MM.1S (cell line): ENCODE data around the gene KRT76.

Source experiments
- DNase-seq: peaks from one replicate; pipeline ENCODE4 v3.0.0-alpha.2; 2015
- H2AFZ ChIP-seq: fragments of 300-600 bp; sonication (generic); 2 replicates; pipeline ENCODE4 v1.6.0; 2016; ENCODE audit warnings: antibody characterized with exemption, low read length
- H3F3A ChIP-seq: fragments of 300-600 bp; sonication (generic); 2 replicates; pipeline ENCODE4 v1.6.1; 2016; ENCODE audit warnings: mild to moderate bottlenecking, antibody characterized with exemption, low read length, moderate library complexity, mixed read lengths; ENCODE audit not compliant: insufficient read depth
- H3K27ac ChIP-seq: fragments of 300-600 bp; sonication (generic); 2 replicates; pipeline ENCODE4 v1.5.1; 2016; ENCODE audit warnings: mild to moderate bottlenecking, low read length
- H3K27me3 ChIP-seq: fragments of 300-600 bp; sonication (generic); replicated peaks from 2 replicates; pipeline ENCODE4 v1.6.0; 2016; ENCODE audit warnings: low read length; ENCODE audit not compliant: insufficient read depth
- H3K36me3 ChIP-seq: fragments of 300-600 bp; sonication (generic); replicated peaks from 2 replicates; pipeline ENCODE4 v1.6.1; 2016; ENCODE audit warnings: mild to moderate bottlenecking, low read length, mixed read lengths; ENCODE audit not compliant: insufficient read depth
- H3K4me1 ChIP-seq: fragments of 300-600 bp; sonication (generic); 2 replicates; pipeline ENCODE4 v1.6.1; 2016; ENCODE audit warnings: low read length, mixed read lengths
- H3K4me2 ChIP-seq: fragments of 300-600 bp; sonication (generic); 2 replicates; pipeline ENCODE4 v1.6.0; 2016; ENCODE audit warnings: low read depth, low read length
- H3K4me3 ChIP-seq: fragments of 300-600 bp; sonication (generic); 2 replicates; pipeline ENCODE4 v1.5.1; 2016; ENCODE audit warnings: low read length, mixed read lengths
- H3K79me2 ChIP-seq: fragments of 300-600 bp; sonication (generic); 2 replicates; pipeline ENCODE4 v1.6.1; 2016; ENCODE audit warnings: mixed run types, low read length, mixed read lengths
- H3K9ac ChIP-seq: fragments of 300-600 bp; sonication (generic); 2 replicates; pipeline ENCODE4 v1.6.1; 2016; ENCODE audit warnings: low read length, mixed read lengths
- H3K9me2 ChIP-seq: fragments of 300-600 bp; sonication (generic); replicated peaks from 2 replicates; pipeline ENCODE4 v1.6.1; 2016; ENCODE audit warnings: mild to moderate bottlenecking, low read length, mixed read lengths; ENCODE audit not compliant: insufficient read depth
- H3K9me3 ChIP-seq: fragments of 300-600 bp; sonication (generic); replicated peaks from 2 replicates; pipeline ENCODE4 v1.6.1; 2016; ENCODE audit warnings: mild to moderate bottlenecking, low read length, mixed read lengths; ENCODE audit not compliant: insufficient read depth
- H4K20me1 ChIP-seq: fragments of 300-600 bp; sonication (generic); 2 replicates; pipeline ENCODE4 v1.6.1; 2016; ENCODE audit warnings: mild to moderate bottlenecking, low read length, moderate library complexity, mixed read lengths; ENCODE audit not compliant: insufficient read depth
- EZH2 ChIP-seq: fragments of 300-600 bp; sonication (generic); optimal IDR thresholded peaks from 2 replicates; pipeline ENCODE3; 2017; ENCODE audit warnings: low read depth, mild to moderate bottlenecking, antibody characterized with exemption, low read length, mixed read lengths
- EZH2phosphoT487 ChIP-seq: fragments of 300-600 bp; sonication (generic); IDR thresholded peaks from 2 replicates; pipeline ENCODE4 v1.6.1; 2018; ENCODE audit warnings: antibody characterized with exemption, low read length
- TF ChIP-seq, protein P1 (sequence below): fragments of 300-600 bp; sonication (generic); IDR thresholded peaks from 2 replicates; pipeline ENCODE4 v1.5.1; 2016; ENCODE audit warnings: antibody characterized with exemption, low read length, mixed read lengths

The KRT76 gene

DNA sequence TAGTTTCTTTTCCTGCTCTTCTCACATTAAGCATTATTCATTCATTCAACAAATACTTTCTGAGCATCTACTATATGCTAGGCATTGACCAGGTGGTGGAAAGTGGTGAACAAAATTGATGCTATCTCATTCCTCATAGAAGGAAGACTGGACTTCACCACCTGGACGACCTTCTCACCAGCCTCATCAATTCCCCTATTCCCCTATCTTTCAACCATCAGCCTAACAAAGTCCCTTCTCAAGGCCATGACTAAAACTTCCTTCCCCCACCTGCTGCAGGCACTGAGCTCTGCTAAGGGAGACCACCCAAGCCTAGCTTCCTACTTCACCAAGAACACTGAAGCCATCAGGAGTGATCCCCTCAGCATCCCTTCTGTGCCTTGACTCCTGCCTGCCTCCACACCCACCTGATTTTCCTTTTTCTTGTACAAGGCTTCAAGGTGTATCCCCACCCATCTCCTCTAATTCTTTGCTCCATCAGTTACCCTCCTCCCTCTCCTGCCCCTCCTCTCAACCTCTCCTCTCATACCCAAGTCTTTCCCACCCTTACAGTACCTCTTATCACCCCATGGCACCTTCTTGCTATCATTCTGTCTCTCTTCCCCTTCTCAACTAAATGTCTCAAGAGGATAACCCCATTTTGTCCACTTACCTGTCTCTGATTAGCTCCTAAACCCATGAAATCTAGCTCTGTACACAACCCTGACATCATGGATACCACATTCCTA, 19.5 kb downstream of the KRT76 start:
- H3K4me3 ChIP-seq: no peak overlapping the region
- H3K4me1 ChIP-seq: no peaks in the 10 kb centered on the region
- H3K4me2 ChIP-seq: no peak overlapping the region
- no peaks in the 10 kb centered on the region for H4K20me1 ChIP-seq
- H3K9me2 ChIP-seq: no peaks in the 10 kb centered on the region
- TF ChIP-seq EZH2 (no peak), EZH2phosphoT487 (no peak)
- TF ChIP-seq, protein P1, sequence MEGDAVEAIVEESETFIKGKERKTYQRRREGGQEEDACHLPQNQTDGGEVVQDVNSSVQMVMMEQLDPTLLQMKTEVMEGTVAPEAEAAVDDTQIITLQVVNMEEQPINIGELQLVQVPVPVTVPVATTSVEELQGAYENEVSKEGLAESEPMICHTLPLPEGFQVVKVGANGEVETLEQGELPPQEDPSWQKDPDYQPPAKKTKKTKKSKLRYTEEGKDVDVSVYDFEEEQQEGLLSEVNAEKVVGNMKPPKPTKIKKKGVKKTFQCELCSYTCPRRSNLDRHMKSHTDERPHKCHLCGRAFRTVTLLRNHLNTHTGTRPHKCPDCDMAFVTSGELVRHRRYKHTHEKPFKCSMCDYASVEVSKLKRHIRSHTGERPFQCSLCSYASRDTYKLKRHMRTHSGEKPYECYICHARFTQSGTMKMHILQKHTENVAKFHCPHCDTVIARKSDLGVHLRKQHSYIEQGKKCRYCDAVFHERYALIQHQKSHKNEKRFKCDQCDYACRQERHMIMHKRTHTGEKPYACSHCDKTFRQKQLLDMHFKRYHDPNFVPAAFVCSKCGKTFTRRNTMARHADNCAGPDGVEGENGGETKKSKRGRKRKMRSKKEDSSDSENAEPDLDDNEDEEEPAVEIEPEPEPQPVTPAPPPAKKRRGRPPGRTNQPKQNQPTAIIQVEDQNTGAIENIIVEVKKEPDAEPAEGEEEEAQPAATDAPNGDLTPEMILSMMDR: no peak
- H3K9me3 ChIP-seq: no peaks in the 10 kb centered on the region
- no peak overlapping the region for H3K9ac ChIP-seq
- H2AFZ ChIP-seq: no peak overlapping the region
- no peak overlapping the region for H3K27ac ChIP-seq
- no peak for DNase-seq
- H3K36me3 ChIP-seq: no peaks in the 10 kb centered on the region
- no peaks in the 10 kb centered on the region for H3K79me2 ChIP-seq
- H3F3A ChIP-seq: no peaks in the 10 kb centered on the region
- H3K27me3 ChIP-seq: peaks cover 28% of the 10 kb centered on the region

GRCh38 chr12:52756281-52756960, 20.7 kb downstream of the KRT76 start:
- H3F3A ChIP-seq: no peaks in the 10 kb centered on the region
- no peak overlapping the region for H3K4me3 ChIP-seq
- H3K27ac ChIP-seq: no peak overlapping the region
- no peaks in the 10 kb centered on the region for H3K9me2 ChIP-seq
- TF ChIP-seq, protein P1: no peak
- TF ChIP-seq EZH2 (no peak), EZH2phosphoT487 (no peak)
- no peak overlapping the region for H3K9ac ChIP-seq
- H3K9me3 ChIP-seq: no peaks in the 10 kb centered on the region
- H3K27me3 ChIP-seq: peaks cover 21% of the 10 kb centered on the region
- no peak overlapping the region for H2AFZ ChIP-seq
- H3K36me3 ChIP-seq: no peaks in the 10 kb centered on the region
- no peaks in the 10 kb centered on the region for H3K79me2 ChIP-seq
- no peaks in the 10 kb centered on the region for H4K20me1 ChIP-seq
- H3K4me1 ChIP-seq: no peaks in the 10 kb centered on the region
- DNase-seq: no peak
- H3K4me2 ChIP-seq: no peak overlapping the region

GRCh38 chr12:52755533-52755932, 21.6 kb downstream of the KRT76 start:
- no peaks in the 10 kb centered on the region for H3F3A ChIP-seq
- H3K36me3 ChIP-seq: no peaks in the 10 kb centered on the region
- no peak overlapping the region for H3K9ac ChIP-seq
- no peaks in the 10 kb centered on the region for H4K20me1 ChIP-seq
- H3K27me3 ChIP-seq: peaks cover 29% of the 10 kb centered on the region
- no peaks in the 10 kb centered on the region for H3K79me2 ChIP-seq
- no peak overlapping the region for H2AFZ ChIP-seq
- no peak for DNase-seq
- H3K4me2 ChIP-seq: no peak overlapping the region
- no peaks in the 10 kb centered on the region for H3K9me2 ChIP-seq
- H3K4me1 ChIP-seq: no peaks in the 10 kb centered on the region
- no peak overlapping the region for H3K27ac ChIP-seq
- H3K4me3 ChIP-seq: no peak overlapping the region
- no peaks in the 10 kb centered on the region for H3K9me3 ChIP-seq
- TF ChIP-seq, protein P1: no peak
- no peak for TF ChIP-seq EZH2phosphoT487
- TF ChIP-seq EZH2: no peak
